Activated T-helper 1 cell treated with Interleukin-2 at 50 U/mL for 16 hours (primary cell): ENCODE measurements around the gene LRRC61.

Experiments
- DNase-seq: peaks from one replicate; pipeline ENCODE4 v3.0.0-alpha.2; 2020; ENCODE audit warnings: low read depth

Gene LRRC61

DNA sequence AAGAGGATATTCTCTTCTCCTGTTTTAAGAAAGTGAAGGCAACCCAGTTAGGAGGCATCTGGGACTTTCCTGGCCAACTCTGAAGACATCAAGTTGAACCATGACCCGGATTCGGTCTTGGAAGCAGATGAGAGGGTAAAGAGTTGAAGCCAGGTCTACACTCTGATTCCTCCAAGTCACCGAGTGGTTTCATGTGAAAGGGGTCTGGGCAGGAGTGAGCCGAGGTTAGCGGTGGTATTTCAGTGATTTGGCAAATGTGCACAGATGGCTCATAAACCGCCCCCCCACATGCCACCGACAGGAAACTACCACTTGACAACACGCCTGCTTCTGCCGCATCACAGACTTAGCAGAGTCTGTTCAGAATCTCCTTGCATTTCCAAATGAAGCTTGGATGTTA lies 34.1 kb downstream of the LRRC61 start:
- peak; percentile 48 for DNase-seq

DNA sequence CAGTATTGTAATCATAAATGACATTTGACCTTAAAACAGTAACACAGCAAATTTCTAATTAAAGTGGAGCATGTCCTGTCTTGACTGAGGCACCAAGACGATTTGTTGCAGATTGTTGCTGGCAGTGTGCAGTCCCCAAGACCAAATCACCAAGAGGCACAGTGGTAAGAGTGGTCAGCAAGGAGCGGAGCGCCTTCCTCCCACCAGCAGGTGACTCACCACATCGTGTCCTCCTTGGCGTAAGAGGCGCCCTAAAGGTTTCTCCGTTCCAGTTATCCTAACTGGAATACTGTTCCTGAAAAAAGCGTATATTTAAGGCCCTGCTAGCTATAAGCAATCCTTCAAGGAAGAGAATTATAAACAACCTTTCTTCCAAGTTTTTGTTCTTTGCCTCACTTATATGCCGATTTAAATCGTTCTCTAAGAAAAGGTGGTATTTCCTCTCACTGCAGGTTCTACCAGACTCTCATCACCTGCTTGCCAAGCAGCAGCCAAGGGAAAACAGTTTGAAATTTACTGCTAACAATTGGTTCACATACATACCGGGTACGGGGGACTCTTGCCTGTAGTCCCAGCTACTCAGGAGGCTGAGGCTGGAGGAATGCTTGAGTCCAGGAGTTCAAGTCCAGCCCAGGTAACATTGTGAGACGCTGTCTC lies 34.7 kb downstream of the LRRC61 start:
- DNase-seq, result no peak

DNA sequence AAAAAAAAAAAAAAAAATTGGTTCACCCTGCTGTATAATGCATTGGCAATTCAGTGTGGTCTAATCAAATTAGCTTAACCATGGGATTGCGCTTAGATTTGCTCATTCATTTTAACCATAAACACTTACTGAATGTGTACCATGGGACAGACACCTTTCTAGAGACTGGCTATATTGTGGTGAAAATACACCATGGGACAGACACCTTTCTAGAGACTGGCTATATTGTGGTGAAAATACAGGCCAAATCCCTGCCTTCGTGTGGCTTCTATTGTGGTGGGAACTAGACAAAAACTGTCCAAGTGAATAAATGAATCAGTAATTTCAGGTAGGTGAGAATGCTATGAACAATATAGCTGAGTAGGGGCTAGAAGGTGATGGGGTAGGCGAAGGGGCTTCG lies 35.3 kb downstream of the LRRC61 start:
- no peak for DNase-seq

DNA sequence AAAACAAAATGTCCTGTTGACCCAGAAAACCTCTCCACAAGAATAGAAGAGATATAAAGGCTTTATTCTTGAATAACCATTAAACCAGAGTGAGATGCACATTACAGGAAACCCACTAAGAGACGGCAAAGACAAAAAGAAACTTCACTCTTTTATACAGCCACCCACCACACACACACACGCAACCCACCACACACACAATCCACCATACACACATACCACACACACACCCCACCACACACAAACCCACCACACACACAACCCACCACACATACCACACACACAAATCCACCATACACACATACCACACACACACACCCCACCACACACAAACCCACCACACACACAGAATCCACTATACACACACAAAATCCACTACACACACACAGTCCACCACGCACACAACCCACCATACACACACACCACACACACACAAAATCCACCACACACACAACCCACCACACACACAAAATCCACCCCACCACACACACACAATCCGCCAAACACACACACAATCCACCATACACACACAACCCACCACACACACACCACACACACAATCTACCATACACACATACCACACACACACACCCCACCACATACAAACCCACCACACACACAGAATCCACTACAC lies 36.0 kb downstream of the LRRC61 start:
- no peak for DNase-seq

DNA sequence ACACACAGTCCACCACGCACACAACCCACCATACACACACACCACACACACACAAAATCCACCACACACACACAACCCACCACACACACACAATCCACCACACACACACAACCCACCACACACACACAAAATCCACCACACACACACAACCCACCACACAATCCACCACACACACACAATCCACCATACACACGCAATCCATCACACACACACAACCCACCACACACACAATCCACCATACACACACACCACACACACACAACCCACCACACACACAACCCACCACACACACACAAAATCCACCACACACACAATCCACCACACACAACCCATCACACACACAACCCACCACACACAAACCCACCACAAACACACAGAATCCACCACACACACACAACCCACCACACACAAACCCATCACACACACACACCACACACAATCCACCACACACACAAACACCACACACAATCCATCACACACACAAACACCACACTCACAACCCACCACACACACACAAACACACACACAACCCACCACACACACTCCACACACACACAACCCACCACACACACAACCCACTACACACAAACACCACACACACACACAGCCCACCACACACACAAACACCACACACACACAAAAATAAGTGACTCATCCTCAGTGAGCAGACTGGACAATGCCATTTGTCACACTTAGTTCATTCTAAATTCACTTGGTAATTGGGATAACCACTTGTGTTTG lies 36.6 kb downstream of the LRRC61 start:
- DNase-seq, result no peak

DNA sequence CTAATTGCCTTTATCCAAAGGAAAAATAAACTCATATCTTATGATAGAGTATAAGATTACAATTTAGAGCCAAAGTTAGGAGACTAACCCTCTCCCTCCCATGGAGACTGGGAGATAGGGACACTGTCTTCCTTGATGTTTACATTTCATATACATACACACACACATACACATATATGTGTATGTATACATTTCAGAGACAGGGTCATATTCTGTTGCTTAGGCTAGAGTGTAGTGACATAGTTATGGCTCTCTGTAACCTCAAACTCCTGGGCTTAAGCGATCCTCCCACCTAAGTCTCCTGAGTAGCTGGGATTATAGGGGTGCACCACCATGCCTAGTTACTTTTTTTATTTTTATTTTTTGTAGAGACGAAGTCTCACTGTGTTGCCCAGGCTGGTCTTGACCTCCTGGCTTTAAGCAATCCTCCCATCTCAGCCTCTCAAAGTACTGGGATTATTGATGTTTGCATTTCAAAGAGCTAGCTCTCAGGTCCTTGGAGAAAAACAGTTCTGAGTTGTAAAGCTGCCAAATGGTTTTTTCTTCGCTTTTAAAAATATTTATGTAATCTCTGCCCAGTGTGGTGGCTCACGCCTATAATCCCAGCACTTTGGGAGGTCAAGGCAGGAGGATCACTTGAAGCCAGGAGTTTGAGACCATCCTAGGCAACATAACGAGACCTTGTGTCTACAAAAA lies 37.4 kb downstream of the LRRC61 start:
- DNase-seq, result no peak

DNA sequence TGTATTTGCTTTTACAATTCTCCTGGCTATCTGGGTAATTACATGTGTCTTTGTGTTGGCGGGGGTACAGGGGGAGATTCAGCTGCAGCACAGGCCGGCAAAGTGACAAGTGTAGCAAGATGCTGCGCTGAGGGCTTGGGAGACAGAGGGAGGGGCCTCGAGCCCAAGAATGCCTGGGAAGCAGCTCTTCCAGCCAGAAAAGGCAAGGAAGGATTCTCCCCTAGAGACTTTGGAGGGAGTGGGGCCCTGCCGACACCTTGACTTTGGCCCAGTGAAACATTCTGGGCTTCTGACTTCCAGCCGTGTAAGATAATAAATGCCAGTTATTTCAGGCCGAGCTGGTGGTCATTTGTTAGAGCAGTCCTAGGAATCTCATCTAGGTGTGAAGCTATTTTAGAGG lies 38.2 kb downstream of the LRRC61 start:
- no peak for DNase-seq

DNA sequence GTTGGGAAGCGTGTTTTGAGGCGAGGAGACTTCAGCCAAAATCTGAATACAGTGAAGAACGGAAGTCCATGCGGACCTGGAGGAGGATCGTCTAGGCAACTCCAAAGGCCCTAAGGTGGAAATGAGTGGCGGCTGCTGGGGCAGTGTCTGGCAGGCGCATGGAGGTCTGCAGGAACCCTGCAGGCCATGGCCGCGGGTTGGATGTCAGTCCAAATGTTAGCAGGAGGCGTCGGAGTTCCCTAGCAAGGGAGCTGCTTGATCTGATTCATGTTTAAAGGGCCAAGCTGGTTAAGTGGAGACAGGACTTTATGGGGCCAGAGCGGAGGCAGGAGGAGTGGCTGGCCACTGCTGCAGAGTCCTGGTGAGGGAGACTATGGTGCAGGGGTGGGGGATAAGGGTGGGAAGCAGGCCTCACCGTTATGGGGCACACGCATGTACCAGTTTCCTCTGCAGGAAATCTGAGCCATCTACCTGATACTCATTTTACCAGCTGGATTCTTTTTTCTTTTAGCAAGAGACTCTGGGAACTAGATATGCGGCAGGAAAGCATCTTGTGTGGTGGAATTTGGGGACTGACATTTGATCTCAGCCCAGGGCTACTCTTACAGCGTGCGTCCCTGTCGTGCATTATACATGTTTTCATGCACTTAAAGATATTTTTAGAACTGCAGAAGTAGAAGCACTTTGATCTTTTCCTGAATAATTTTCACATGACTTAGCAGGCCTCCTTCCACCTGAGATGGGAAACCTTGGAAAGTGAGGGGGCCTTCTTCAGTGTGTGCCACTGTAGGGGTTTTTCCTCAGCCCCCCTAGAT lies 38.9 kb downstream of the LRRC61 start:
- no peak for DNase-seq

DNA sequence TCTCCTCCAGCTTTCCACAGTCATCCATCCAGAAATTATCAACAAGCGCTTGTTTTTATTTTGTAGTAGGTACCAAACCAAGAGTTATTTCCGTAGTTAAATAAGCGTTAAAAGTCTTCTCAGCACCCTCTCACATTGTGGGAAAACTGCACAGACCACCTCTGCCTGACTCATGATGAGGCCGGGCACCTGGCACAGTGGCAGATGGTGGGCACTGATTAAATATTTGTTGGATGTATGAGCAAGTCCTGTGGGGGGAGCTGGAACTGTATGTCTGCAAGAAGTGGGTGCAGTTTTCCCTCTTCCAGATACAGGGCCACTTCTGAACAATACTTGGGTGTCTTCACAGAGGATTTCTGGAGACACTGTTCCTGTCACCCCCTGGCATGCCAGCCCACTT lies 40.2 kb downstream of the LRRC61 start:
- no peak for DNase-seq

DNA sequence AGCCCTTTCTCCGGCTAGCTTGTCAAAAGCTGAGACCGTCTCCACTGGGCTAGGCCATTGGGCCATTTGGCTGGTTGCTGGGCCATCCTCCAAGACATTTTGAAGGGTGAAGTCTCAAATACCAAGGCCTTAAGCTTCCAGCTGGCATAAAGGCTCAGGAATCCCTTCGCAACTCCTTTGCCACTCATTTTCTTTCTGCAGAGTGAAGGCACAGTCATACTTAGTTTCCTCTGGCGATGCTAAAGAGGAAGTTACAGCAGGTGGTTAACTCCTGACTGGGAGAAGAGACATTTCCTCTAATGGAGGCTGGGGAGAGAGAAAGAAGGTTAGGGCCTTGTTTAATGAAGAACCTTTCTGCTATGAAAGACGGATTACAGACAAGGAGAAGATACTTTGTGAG lies 40.7 kb downstream of the LRRC61 start:
- no peak for DNase-seq

DNA sequence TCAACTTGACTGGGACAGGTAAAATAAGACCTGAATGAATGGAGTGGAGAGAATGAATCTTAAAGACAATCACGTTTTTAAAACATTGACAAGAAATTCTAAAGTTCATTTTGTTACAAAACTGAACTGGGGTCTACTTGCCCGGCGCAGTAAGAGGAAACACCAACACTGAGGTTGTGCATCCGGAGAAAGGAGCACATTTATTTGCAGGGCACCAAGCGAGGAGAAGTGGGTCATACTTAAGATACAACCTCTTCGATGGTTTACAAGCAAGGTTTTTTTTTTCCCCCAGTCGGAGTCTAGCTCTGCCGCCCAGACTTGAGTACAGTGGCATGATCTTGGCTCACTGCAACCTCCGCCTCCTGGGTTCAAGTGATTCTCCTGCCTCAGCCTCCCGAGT lies 42.0 kb downstream of the LRRC61 start:
- DNase-seq, result no peak

DNA sequence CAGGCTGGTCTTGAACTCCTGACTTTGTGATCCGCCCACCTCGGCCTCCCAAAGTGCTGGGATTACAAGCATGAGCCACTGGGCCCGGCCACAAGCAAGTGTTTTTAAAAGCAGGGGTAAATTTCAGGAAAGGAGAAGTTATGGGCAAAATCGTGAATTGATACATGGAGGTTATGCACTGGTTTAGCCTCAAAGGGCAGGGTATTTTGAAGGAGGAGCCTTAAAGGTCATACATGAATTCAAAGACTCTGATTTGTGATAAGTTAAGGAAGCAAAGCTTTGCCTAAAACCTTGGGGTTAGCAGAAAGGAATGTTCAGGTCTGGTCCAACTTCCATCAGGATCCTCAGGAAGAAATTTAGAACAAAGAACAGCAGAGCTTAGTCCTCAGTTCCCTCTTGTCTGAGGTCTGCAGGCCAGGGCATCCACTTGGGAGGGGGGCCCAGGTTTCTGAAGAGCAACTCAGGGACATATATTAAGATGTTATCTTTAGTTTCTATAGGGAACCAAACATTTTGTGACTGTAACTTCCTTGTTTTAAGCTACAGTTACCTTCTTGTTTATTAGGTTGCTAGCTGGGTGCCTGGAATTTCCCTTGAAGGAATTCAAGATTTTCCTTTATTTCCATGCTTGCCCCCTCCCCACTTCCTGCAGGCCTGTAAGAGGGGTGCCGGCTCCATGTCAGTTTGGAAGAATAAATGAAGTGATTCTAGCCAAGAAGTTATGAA lies 42.7 kb downstream of the LRRC61 start:
- DNase-seq, result no peak

DNA sequence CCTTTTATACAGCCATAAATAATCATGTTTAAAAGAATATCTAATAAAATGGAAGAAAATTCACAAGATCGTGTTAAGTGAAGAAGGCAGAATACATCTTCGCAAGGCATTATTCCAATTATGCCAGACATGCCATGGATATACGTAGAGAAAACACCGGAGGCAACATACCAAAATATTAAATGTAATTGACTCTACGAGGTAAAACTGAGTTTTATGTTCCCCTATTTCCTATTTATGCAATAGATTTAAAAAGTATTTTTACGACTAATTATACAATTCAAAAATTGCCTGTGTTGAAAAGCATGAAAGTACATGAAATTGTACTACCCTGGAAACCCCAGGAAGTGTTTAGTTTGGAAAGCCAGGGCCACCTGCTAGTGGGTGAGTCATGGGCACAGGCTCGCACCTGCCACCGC lies 44.5 kb downstream of the LRRC61 start:
- no peak for DNase-seq

DNA sequence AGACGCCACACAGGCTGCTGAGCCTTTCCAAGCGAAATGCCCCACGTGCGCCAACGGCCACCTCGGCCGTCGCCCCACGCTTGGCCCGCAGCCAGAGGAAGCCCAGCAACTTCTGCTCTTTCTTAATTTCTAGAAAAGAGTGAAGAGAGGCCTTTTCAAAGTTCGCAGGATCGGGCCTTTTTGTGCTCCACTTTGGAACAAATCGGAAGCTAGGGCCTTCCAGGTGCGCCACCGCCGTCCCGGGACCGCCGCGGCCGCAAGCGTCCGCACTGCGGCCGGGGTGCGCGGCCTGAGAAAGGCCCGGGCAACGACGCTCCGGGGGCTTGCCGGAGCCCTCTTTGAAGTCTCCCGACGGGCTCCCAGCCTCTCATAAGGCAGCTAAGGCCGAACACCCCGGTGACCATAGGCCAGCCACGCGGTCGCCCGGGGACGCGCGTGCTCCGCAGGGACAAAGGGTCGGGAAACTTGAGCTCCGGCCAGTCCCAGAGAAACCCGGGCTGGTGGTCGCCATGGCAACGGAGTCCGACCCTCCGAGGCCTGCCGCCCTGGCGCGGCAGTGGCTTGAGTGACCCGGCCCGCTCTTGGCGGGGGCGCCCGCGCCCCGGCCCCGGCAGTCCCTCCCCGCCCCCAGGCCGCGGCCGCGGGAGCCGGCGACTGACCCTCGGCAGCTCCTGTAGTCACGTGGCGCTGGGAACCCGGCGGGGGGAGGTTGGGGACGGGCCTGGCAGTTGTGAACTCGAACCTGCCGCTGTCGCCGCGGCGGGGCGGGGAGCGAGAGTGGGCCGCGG lies 45.1 kb downstream of the LRRC61 start, which contains the start of gene REPIN1:
REPIN1 (plus strand) TSS at position 727 of the 788 bp plus-strand sequence. CDS start 890 bp downstream, outside the sequence.
- DNase-seq, result peak; percentile 68

DNA sequence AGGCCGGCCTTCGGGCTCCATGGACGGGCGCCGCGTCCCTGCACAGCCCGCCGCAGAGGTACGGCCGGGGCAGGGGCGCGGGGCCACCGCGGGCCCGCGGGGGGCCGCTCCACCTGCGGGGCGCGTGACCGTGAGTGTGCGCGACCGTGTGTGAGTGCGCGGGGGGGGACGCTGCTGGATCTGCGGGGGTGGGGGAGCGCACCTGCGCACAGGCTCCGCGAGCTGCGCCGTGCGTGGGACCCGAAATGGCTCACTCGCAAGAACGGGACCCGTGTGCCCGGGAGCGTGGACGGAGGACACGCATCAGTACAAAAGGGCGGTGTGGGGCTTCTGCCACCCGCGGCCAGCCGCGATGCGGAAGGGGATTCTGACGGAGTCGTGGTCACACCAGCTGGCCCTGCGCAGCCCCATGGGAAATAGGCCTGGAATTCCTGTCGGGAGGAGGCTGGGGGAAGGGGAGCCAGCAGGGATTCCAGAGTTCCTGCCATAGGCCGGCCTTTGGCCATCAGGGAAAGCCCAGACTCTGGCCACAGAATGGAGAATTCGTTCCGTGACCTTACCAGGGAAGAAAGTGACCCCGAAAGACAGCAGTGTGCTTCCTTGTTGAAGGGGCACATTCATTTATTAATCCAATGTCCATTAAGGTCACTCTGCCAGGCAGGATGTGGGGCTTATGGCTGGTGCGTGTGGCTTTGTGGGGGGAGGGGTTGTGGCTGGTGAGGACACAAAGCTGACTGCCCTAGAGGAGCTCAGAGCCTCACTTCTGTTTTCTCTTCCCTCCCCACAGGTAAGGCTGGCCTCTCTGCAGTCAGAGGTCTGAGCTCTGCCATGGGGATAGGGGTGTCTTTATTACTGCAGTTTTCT lies 46.0 kb downstream of the LRRC61 start:
- DNase-seq, result peak; percentile 39

DNA sequence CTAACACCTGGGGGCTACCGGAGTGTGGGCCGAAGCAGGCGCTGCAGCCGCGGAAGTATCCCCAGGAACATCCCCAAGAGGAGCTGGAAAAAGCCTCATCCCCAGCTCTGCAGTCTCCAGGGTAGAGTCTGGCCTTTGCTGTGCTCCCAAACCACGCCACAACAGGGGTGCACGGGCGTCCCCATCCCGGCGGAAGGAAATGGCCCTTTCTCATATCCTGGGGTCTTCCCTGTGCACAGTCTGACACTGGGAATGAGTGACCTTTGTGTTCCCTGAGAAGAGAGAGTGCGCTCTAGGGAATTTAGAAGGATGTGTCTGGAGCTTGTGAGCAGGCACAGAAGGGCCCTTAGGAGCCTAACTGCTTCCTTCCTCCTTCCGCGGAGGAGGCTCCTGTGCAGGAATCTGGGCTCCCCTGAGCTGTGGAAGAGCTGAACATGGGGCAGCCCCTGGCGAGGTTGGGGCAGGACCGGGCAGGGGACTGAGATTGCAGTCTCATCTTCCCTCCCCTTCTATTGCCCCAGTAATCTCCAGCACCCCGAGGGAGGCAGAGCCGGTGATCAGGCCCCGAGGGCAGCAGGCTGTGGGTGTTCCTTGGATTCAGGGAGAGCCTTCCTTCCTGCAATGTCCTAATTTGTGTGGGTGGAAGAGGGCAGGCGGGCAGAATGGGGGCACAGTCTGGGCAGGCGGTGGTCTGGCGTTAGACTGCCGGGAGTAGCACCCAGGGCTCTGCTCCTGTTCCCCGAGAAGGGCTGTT lies 46.8 kb downstream of the LRRC61 start:
- DNase-seq, result no peak

DNA sequence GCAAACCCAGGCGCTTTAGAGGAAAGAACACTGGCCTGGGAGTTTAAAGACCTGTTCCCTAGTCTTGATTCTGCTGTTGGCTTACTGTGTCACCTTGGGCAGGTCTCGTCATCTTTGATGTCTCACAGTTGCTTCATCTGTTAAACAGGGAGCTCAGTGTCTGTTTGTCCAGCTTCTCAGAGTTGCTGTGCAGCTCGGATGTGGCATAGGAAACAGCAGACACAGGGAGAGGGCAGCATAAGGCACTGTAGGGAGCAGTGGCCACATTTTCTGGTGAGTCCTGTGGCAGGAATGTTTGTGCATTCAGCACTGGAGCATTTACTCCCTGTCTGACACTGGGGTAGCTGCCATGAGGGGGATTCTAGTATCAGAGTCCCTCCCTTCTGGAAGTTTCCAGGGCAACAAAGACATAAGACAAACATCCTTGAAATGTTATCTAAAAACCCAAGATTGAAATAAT lies 47.5 kb downstream of the LRRC61 start:
- no peak for DNase-seq
